DOHH2 (cell line): ENCODE measurements around the gene IL1A.

Experiments used
- EZH2phosphoT487 ChIP-seq: fragments of 200-600 bp; sonication (generic); IDR thresholded peaks from 2 replicates; pipeline ENCODE4 v1.6.1; 2017; ENCODE audit warnings: borderline replicate concordance, mild to moderate bottlenecking, antibody characterized with exemption, low read length, moderate library complexity, mixed read lengths
- TF ChIP-seq, protein P1 (sequence below): fragments of 200-600 bp; sonication (generic); IDR thresholded peaks from one replicate; pipeline ENCODE4 v1.5.1; 2014; ENCODE audit warnings: antibody characterized with exemption, mild to moderate bottlenecking, low read depth, low read length; ENCODE audit not compliant: poor library complexity, severe bottlenecking

GRCh38 chr2:112811276-112811831, 27.1 kb upstream of the IL1A start:
- no peak for TF ChIP-seq EZH2phosphoT487
- TF ChIP-seq, protein P1, sequence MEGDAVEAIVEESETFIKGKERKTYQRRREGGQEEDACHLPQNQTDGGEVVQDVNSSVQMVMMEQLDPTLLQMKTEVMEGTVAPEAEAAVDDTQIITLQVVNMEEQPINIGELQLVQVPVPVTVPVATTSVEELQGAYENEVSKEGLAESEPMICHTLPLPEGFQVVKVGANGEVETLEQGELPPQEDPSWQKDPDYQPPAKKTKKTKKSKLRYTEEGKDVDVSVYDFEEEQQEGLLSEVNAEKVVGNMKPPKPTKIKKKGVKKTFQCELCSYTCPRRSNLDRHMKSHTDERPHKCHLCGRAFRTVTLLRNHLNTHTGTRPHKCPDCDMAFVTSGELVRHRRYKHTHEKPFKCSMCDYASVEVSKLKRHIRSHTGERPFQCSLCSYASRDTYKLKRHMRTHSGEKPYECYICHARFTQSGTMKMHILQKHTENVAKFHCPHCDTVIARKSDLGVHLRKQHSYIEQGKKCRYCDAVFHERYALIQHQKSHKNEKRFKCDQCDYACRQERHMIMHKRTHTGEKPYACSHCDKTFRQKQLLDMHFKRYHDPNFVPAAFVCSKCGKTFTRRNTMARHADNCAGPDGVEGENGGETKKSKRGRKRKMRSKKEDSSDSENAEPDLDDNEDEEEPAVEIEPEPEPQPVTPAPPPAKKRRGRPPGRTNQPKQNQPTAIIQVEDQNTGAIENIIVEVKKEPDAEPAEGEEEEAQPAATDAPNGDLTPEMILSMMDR: no peak
